Neuron (in vitro differentiated cells): ENCODE measurements around the gene OR5B12.

ENCODE experiments used
- H2AFZ ChIP-seq: one replicate; pipeline ENCODE4 v1.6.1; 2013; ENCODE audit warnings: low read depth, mild to moderate bottlenecking, inconsistent platforms, low read length, moderate library complexity
- H3K27me3 ChIP-seq: one replicate; pipeline ENCODE4 v1.6.1; 2013; ENCODE audit warnings: low read length; ENCODE audit not compliant: insufficient read depth
- H3K36me3 ChIP-seq: one replicate; pipeline ENCODE4 v1.6.1; 2013; ENCODE audit warnings: low read length; ENCODE audit not compliant: insufficient read depth
- H3K4me1 ChIP-seq: one replicate; pipeline ENCODE4 v1.6.1; 2013; ENCODE audit warnings: low read length; ENCODE audit not compliant: insufficient read depth
- H3K4me3 ChIP-seq: 2 replicates; pipeline ENCODE4 v1.5.1; 2013; ENCODE audit warnings: mild to moderate bottlenecking, low read length, moderate library complexity
- H3K9me3 ChIP-seq: one replicate; pipeline ENCODE4 v1.6.1; 2013; ENCODE audit warnings: low read length

OR5B12 gene

DNA sequence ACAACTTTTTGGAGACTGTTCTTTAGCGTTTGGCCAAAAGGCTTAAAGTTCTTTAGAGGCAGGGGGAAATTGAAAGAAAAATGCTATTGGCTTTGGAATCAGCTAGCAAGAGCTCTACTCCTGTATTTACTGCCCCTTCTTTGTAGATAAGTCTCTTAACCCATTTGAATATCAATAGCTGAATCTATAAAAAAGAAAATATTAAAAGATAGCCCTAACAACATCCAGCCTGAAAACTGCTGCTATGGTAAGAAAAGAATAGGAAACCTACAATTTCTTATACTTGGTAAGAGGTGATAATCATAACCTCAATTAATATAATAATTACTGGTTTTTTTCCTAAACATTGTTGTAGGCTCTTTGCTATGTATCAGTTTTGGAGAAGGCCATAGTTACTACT, at the start of gene OR5B12:
Gene OR5B12 (minus strand): TSS at position 101 of the 400 bp plus-strand sequence. CDS start 2,085 bp downstream, outside the sequence.
- Histone ChIP-seq H3K4me3 (no peak within 1 kb of the TSS), H2AFZ (no peak within 1 kb of the TSS), H3K9me3 (no peaks in the 10 kb centered on the region), H3K27me3 (no peaks in the 10 kb centered on the region), H3K36me3 (no peaks in the 10 kb centered on the region), H3K4me1 (no peaks in the 10 kb centered on the region)

DNA sequence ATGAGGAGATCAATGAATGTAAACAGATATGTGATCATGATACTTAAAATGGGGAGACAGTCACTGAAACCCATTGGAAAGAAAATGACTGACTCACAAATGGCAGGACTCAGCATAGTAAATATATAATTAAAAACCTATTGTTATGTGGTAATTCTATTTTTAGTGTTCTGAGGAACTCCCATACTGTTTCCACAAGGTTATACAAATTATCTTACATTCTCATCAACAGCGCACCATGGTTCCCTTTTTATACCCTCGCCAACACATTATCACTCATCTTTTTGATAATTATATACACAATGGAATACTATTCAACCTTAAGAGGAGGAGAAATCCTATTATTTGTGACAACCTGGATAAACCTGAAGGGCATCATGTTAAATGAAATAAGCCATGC, 48.8 kb upstream of the OR5B12 start:
- no peak overlapping the region for H2AFZ ChIP-seq
- H3K4me1 ChIP-seq = peaks cover 4% of the 10 kb centered on the region
- peaks cover 4% of the 10 kb centered on the region for H3K27me3 ChIP-seq

DNA sequence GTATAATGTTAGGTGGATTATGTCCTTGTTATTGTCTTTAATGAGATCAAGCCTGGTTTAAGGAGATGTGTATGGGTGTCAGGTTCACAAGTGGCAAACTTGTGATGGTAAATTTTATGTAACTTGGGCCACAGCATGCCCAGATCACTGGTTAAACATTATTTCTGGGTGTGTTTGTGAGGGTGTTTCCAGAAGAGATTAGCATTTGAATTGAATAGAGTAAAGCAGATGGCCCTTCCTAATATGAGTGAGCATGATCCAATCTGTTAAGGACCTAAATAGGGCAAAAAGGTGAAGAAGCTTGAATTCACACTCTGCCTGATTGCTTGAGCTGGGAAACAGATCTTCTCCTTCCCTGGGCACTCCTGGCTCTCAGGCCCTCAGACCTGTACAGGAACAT, 45.1 kb upstream of the OR5B12 start:
- no peak overlapping the region for H2AFZ ChIP-seq
- no peaks in the 10 kb centered on the region for H3K9me3 ChIP-seq
- H3K4me3 ChIP-seq = no peak overlapping the region
- H3K4me1 ChIP-seq = peaks cover 4% of the 10 kb centered on the region
- H3K36me3 ChIP-seq = no peaks in the 10 kb centered on the region
- H3K27me3 ChIP-seq = peaks cover 4% of the 10 kb centered on the region

More for the DNA sequence above, 48.8 kb upstream of the OR5B12 start:
- Histone ChIP-seq H3K4me3 (no peak overlapping the region), H3K36me3 (no peaks in the 10 kb centered on the region), H3K9me3 (no peaks in the 10 kb centered on the region)

DNA sequence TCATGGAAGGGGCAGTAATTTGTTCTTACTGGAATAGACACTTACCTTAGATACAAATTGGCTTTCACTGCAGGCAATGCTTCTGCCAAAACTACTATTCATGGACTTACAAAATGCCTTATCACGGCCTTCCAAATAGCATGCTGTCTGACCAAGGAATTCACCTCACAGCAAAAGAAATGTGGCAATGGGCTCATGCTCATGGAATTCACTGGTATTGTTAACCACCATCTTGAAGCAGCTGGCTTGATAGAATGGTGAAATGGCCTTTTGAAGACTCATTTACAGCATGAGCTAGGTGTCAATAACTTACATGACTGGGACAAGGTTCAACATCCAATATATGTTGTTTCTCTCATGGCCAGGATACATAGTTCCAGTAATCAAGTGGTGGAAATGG, 43.9 kb upstream of the OR5B12 start:
- peaks cover 4% of the 10 kb centered on the region for H3K4me1 ChIP-seq
- H3K27me3 ChIP-seq = peaks cover 4% of the 10 kb centered on the region
- no peak overlapping the region for H3K4me3 ChIP-seq
- no peaks in the 10 kb centered on the region for H3K9me3 ChIP-seq
- no peak overlapping the region for H2AFZ ChIP-seq
- H3K36me3 ChIP-seq = no peaks in the 10 kb centered on the region

DNA sequence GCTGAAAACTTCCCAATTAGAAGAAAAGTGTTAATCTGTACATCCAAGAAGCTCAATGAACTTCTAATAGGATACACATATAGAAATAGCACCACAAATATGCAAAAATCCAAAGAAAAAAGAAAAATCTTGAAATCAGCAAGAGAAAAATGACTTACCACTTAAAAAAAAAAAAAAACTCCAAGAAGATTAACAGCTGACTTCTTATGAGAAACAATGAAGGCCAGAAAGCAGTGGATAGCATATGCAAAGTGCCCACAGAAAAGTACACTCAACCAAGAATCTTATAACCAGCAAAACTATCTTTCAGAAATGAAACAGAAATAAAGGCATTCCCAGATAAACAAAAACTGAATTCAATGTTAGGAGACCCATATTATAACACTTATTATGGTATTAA, 29.9 kb upstream of the OR5B12 start:
- Histone ChIP-seq H3K27me3 (no peaks in the 10 kb centered on the region), H2AFZ (no peak overlapping the region), H3K4me1 (no peaks in the 10 kb centered on the region), H3K36me3 (no peaks in the 10 kb centered on the region), H3K4me3 (no peak overlapping the region), H3K9me3 (no peaks in the 10 kb centered on the region)

DNA sequence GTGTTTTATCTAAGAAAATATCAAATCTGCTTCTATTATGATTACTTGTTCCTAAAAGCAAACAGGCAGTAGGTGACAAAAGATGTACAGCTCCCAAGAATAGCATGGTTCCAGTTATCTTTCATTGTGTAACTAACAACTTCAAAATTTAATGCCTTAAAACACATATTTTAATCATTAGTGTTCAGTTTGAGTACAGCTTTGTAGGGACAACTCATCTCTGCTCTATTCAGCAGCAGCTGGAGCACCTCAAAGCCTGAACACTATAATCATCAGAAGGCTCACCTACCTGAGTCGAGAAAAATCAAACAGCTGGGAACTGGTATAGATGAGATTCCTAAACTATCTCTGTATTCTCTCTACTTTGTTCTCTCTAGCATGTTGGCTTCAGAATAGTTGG, 24.3 kb upstream of the OR5B12 start:
- no peak overlapping the region for H3K4me3 ChIP-seq
- H3K36me3 ChIP-seq = no peaks in the 10 kb centered on the region
- H2AFZ ChIP-seq = no peak overlapping the region
- no peaks in the 10 kb centered on the region for H3K27me3 ChIP-seq
- no peaks in the 10 kb centered on the region for H3K9me3 ChIP-seq
- H3K4me1 ChIP-seq = no peaks in the 10 kb centered on the region

GRCh38 chr11:58465690-58466089, 23.7 kb upstream of the OR5B12 start:
- no peak overlapping the region for H3K4me3 ChIP-seq
- H3K36me3 ChIP-seq = no peaks in the 10 kb centered on the region
- H3K9me3 ChIP-seq = no peaks in the 10 kb centered on the region
- no peaks in the 10 kb centered on the region for H3K27me3 ChIP-seq
- no peaks in the 10 kb centered on the region for H3K4me1 ChIP-seq
- H2AFZ ChIP-seq = no peak overlapping the region

DNA sequence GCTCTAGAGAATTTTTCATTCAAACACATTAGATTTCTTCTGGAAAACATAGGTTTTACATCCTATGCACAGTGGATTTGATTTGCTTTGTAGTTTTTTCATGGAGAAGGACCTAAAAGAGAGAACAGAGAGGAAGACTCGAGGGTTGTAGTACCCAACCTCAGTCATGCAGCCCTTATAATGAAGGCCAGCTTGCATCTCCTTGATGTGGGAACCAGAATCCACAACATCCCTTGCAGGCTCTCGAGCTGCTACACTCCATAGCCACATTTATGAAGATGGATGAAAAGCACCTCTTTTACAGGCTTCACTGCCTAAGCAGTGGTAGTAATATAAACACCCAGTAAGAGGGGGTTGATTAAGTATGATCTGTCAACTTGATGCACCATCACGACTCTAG, 9.5 kb upstream of the OR5B12 start:
- Histone ChIP-seq H3K4me3 (no peak overlapping the region), H3K9me3 (no peaks in the 10 kb centered on the region), H2AFZ (no peak overlapping the region), H3K4me1 (no peaks in the 10 kb centered on the region), H3K36me3 (no peaks in the 10 kb centered on the region), H3K27me3 (no peaks in the 10 kb centered on the region)

GRCh38 chr11:58446294-58446693, 4.3 kb upstream of the OR5B12 start:
- Histone ChIP-seq H3K27me3 (no peaks in the 10 kb centered on the region), H3K9me3 (no peaks in the 10 kb centered on the region), H3K4me3 (no peak overlapping the region)

GRCh38 chr11:58444300-58444699, 2.3 kb upstream of the OR5B12 start:
- H2AFZ ChIP-seq = no peak overlapping the region
- H3K4me1 ChIP-seq = no peaks in the 10 kb centered on the region
- H3K27me3 ChIP-seq = no peaks in the 10 kb centered on the region
- H3K36me3 ChIP-seq = no peaks in the 10 kb centered on the region
- H3K9me3 ChIP-seq = no peaks in the 10 kb centered on the region
- H3K4me3 ChIP-seq = no peak overlapping the region

More at GRCh38 chr11:58446294-58446693, 4.3 kb upstream of the OR5B12 start:
- Histone ChIP-seq H2AFZ (no peak overlapping the region), H3K36me3 (no peaks in the 10 kb centered on the region), H3K4me1 (no peaks in the 10 kb centered on the region)

DNA sequence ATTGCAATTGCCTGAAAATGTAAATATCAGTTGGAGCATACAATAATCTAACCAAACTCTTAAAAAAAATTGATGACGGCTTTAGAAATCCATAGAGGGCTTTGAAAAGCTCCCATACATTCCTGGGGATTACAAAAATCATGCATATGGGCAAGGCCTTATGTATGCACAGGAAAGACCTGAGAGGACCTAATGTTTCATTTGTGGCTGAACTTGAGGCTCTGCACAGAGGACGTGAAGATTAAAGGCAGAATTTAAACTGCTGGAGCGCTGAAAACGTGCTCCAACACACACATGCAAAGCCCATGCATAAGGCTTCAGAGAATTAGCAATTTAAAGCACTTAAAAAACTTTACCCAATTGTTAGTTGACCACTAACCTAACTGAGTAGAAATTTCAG, 3.5 kb downstream of the OR5B12 start:
- no peaks in the 10 kb centered on the region for H3K27me3 ChIP-seq
- no peak overlapping the region for H2AFZ ChIP-seq

DNA sequence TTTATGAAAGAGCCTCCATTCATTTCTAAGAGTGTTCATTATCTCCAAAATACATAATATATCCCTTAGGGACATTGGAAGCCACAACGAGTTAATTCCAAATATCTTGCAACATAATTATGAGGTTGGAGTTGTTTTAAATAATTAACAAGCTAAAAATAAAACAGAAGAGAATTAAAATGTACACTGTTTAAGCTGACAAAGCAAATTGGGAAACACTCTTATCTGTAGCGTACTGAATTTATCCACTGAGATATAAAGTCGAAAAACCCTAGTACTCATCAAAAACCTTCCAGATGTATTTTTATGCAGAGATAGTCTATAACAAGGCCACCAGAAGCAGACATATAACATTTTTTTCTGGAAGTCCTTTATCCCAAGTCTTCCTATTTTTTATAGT, 7.8 kb downstream of the OR5B12 start:
- Histone ChIP-seq H3K4me1 (no peaks in the 10 kb centered on the region), H3K36me3 (no peaks in the 10 kb centered on the region), H3K27me3 (no peaks in the 10 kb centered on the region), H3K4me3 (no peak overlapping the region), H2AFZ (no peak overlapping the region), H3K9me3 (no peaks in the 10 kb centered on the region)

More for the DNA sequence above, 3.5 kb downstream of the OR5B12 start:
- Histone ChIP-seq H3K4me1 (no peaks in the 10 kb centered on the region), H3K9me3 (no peaks in the 10 kb centered on the region), H3K4me3 (no peak overlapping the region), H3K36me3 (no peaks in the 10 kb centered on the region)

DNA sequence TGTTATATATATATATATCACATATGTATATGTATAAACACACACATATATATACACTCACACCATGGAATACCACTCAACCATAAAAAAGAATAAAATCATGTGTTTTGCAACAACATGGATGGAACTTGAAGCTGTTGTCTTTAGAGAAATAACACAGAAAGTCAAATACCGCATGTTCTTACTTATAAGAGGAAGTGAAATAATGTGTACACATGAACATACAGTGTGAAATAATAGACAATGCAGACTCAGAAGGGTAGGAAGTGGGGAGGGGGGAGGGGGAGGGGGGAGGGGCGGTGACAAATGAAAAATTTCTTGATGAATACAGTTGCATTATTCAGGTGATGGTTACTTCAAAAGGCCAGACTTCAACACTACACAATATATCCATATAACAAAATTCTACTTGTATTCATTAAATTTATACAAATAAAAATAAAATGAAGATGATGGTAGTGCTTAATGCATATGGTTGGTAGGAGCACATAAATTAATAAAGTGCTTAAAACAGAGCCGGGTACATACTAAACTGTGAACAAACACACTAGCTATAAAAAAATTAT, 8.3 kb downstream of the OR5B12 start:
- Histone ChIP-seq H2AFZ (no peak overlapping the region), H3K9me3 (no peaks in the 10 kb centered on the region), H3K36me3 (no peaks in the 10 kb centered on the region), H3K4me3 (no peak overlapping the region), H3K4me1 (no peaks in the 10 kb centered on the region), H3K27me3 (no peaks in the 10 kb centered on the region)

DNA sequence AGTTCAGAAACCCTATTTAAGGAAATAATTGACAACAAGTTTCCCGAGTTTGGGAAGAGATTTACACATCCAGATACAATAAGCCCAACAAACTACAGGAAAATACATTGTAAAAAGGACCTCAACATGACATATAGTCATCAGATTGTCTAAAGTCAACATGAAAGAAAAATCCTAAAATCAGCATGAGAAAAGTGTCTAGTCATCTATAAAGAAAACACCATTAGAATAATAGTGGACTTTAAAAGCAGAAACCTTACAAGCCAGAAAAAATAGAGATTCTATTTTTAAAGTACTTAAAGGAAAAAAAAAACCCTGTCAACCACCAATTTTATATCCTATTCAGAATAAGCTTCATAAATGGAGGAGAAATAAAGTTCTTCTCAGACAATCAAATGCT, 12.8 kb downstream of the OR5B12 start:
- no peaks in the 10 kb centered on the region for H3K36me3 ChIP-seq
- H3K27me3 ChIP-seq = no peaks in the 10 kb centered on the region
- H3K4me3 ChIP-seq = no peak overlapping the region
- H3K4me1 ChIP-seq = no peaks in the 10 kb centered on the region
- H2AFZ ChIP-seq = no peak overlapping the region
- no peaks in the 10 kb centered on the region for H3K9me3 ChIP-seq
